GM23248 (cell line): ENCODE measurements around the gene AHR. TPM values are rescaled to one million over a fixed set of nuclear protein-coding genes. Genes with fewer than 3 reads are reported as not detected.
"Not testable (repeated sequence)": the region's sequence is repeated elsewhere in the genome, so short reads cannot be mapped to it uniquely, and the experiment has no call there.

ENCODE experiments used
- DNase-seq: peaks from one replicate; pipeline ENCODE4 v3.0.0-alpha.2; 2015
- H2AFZ ChIP-seq: fragments of 200-600 bp; sonication (generic); 2 replicates; pipeline ENCODE4 v1.6.1; 2016; ENCODE audit warnings: antibody characterized with exemption
- H3F3A ChIP-seq: fragments of 200-600 bp; sonication (generic); 2 replicates; pipeline ENCODE4 v1.6.1; 2016; ENCODE audit warnings: mild to moderate bottlenecking, antibody characterized with exemption, mixed run types; ENCODE audit not compliant: insufficient read depth
- H3K27ac ChIP-seq: fragments of 200-600 bp; sonication (generic); 2 replicates; pipeline ENCODE4 v1.5.1; 2016; ENCODE audit warnings: mild to moderate bottlenecking
- H3K27me3 ChIP-seq: fragments of 200-600 bp; sonication (generic); replicated peaks from 2 replicates; pipeline ENCODE4 v1.6.1; 2016; ENCODE audit warnings: mild to moderate bottlenecking; ENCODE audit not compliant: insufficient read depth
- H3K36me3 ChIP-seq: fragments of 200-600 bp; sonication (generic); 2 replicates; pipeline ENCODE4 v1.6.1; 2016; ENCODE audit warnings: low read depth, mild to moderate bottlenecking
- H3K4me1 ChIP-seq: fragments of 200-600 bp; sonication (generic); 2 replicates; pipeline ENCODE4 v1.6.1; 2016; ENCODE audit warnings: mild to moderate bottlenecking; ENCODE audit not compliant: insufficient read depth
- H3K4me2 ChIP-seq: fragments of 200-600 bp; sonication (generic); one replicate; pipeline ENCODE4 v1.6.1; 2016; ENCODE audit warnings: mild to moderate bottlenecking; ENCODE audit not compliant: unreplicated experiment
- H3K4me3 ChIP-seq: fragments of 200-600 bp; sonication (generic); 2 replicates; pipeline ENCODE4 v1.5.1; 2016; ENCODE audit warnings: mild to moderate bottlenecking
- H3K79me2 ChIP-seq: fragments of 200-600 bp; sonication (generic); 2 replicates; pipeline ENCODE4 v1.6.1; 2016; ENCODE audit warnings: mild to moderate bottlenecking; ENCODE audit not compliant: insufficient read depth
- H3K9ac ChIP-seq: fragments of 200-600 bp; sonication (generic); 2 replicates; pipeline ENCODE4 v1.6.1; 2016; ENCODE audit warnings: mild to moderate bottlenecking
- H3K9me2 ChIP-seq: fragments of 200-600 bp; sonication (generic); 2 replicates; pipeline ENCODE4 v1.6.1; 2016; ENCODE audit warnings: mixed run types, mild to moderate bottlenecking, moderate library complexity; ENCODE audit not compliant: insufficient read depth
- H3K9me3 ChIP-seq: fragments of 200-600 bp; sonication (generic); one replicate; pipeline ENCODE4 v1.6.1; 2017; ENCODE audit warnings: low read depth
- H4K20me1 ChIP-seq: fragments of 200-600 bp; sonication (generic); 2 replicates; pipeline ENCODE4 v1.6.0; 2016; ENCODE audit not compliant: insufficient read depth
- EZH2 ChIP-seq: fragments of 200-600 bp; sonication (generic); IDR thresholded peaks from 2 replicates; pipeline ENCODE4 v1.6.1; 2018; ENCODE audit warnings: antibody characterized with exemption, mild to moderate bottlenecking; ENCODE audit not compliant: insufficient read depth, poor library complexity, severe bottlenecking
- EZH2phosphoT487 ChIP-seq: fragments of 200-600 bp; sonication (generic); IDR thresholded peaks from 2 replicates; pipeline ENCODE4 v1.6.1; 2018; ENCODE audit warnings: antibody characterized with exemption, moderate library complexity, mild to moderate bottlenecking, low read depth; ENCODE audit not compliant: insufficient read depth
- WGBS, 2 experiments: methylation state at CpG; one replicate each; pipeline ENCODE4 v1.1.6; 2015 to 2017; ENCODE audit warnings: low lambda C conversion rate in 2 of 2, low coverage in 1 of 2; ENCODE audit errors: missing lambda C conversion rate in 2 of 2; 5-methylcytosine and 5-hydroxymethylcytosine counted together
- in situ Hi-C: fragments of 300-500 bp; cut with MboI; formaldehyde crosslinking; loops from 2 replicates; pipeline ENCODE4 v1.15.0; 2020
- polyA plus RNA-seq: library from polyadenylated mRNA; unstranded; fragments of >200 nt; fragmentation: Nextera tagmentation; extraction: Ambion mirVana; gene quantifications from 2 replicates; pipeline ENCODE4 v1.2.1, GENCODE V29; 2016
- total RNA-seq: library from RNA; depleted of rRNA; stranded (reverse); fragments of >200 nt; shearing (Covaris generic); gene quantifications from 2 replicates; pipeline ENCODE4 v1.2.3, GENCODE V29; 2014

AHR gene
- total and polyA plus RNA-seq, 2 experiments from 2014 or later, result 19.0 to 98.7 TPM

DNA sequence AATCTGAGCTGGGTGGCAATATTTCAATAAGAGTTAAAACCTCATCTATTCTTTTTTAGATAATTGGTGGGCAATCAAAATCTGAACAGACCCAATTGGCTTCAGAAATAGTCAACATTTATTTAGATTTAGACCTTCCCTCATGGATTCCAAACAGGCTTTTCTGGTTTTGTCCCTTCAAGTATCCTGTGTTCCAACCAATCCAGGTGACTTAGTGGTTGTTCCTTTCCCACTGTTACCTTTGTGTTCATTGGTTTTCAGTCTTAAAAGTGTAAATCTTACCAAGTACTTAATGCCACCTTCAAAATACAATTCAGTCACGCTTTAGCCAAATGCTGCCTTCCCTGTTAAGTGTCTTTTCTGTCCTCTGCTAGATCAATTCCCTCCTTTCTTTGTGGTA is 85.9 kb downstream of the AHR start:
- Histone ChIP-seq H3K4me3 (no peak overlapping the region), H3K4me2 (no peak overlapping the region), H3K36me3 (no peaks in the 10 kb centered on the region), H3K27ac (no peak overlapping the region), H3K9me3 (no peaks in the 10 kb centered on the region), H3K79me2 (no peaks in the 10 kb centered on the region), H3K27me3 (no peaks in the 10 kb centered on the region), H3K9ac (no peak overlapping the region), H3K9me2 (no peaks in the 10 kb centered on the region), H3K4me1 (peaks cover 11% of the 10 kb centered on the region), H3F3A (0 out of 2 replicates have a peak, but pooled peaks cover 5% of the 10 kb centered on the region), H4K20me1 (no peaks in the 10 kb centered on the region), H2AFZ (no peak overlapping the region)
- in situ Hi-C loops, result no loop called here
- 94 to 100% methylated on average over 1 of the region's 1 CpG for WGBS, 2 experiments
- DNase-seq, result no peak
- TF ChIP-seq EZH2, result no peak

DNA sequence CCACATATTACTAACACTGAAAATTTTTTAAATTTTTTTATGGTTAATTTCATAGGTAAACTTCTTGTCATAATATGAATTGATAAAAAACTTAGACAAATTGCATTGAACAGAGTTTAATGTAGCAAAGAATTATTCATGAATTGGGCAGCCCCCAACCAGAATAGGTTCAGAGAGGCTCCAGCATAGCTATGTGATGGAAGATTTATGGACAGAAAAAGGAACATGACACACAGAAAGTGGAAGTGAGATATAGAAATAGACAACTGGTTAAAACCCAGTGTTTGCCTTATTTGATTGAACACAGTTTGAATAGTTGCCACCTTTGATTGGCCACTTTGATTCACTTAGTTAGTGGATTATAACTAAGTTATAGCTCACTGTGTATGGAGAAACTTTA is 87.2 kb downstream of the AHR start:
- in situ Hi-C loops, result no loop called here
- no peak overlapping the region for H3K27ac ChIP-seq
- TF ChIP-seq EZH2 (no peak), EZH2phosphoT487 (no peak)
- no peak overlapping the region for H2AFZ ChIP-seq
- DNase-seq, result no peak
- no peaks in the 10 kb centered on the region for H3K27me3 ChIP-seq
- no peaks in the 10 kb centered on the region for H3K36me3 ChIP-seq
- H4K20me1 ChIP-seq, result no peaks in the 10 kb centered on the region
- H3K4me1 ChIP-seq, result peaks cover 7% of the 10 kb centered on the region
- H3K9ac ChIP-seq, result no peak overlapping the region
- no peak overlapping the region for H3K4me2 ChIP-seq
- no peaks in the 10 kb centered on the region for H3K9me3 ChIP-seq
- H3F3A ChIP-seq, result 0 out of 2 replicates have a peak, but pooled peaks cover 2% of the 10 kb centered on the region
- no peak overlapping the region for H3K4me3 ChIP-seq
- H3K9me2 ChIP-seq, result no peaks in the 10 kb centered on the region
- no peaks in the 10 kb centered on the region for H3K79me2 ChIP-seq

DNA sequence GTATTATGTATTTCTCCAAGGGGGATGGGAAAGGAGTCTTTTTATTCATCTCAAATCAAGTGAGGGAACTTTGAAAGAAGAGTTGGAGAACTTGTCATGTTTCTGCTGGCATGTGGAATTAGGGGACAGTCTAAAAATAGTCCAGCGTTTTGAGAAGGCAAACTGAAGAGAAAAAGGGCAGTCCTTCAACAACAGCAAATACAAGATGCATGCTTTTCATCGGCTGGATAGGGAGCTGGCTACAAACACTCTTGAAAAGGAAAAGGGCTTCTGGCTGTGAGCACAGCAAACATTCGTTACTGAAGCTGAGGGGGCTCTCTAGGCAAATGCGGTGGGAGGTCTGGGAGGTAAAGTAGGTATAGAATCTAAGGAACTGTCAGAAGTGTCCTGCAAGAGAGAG is 91.9 kb downstream of the AHR start:
- in situ Hi-C loops, result no loop called here
- TF ChIP-seq EZH2phosphoT487, result no peak
- no peak for TF ChIP-seq EZH2
- Histone ChIP-seq H2AFZ (no peak overlapping the region), H3K9ac (no peak overlapping the region), H3K4me3 (no peak overlapping the region), H3K4me1 (peaks cover 14% of the 10 kb centered on the region), H3K9me3 (no peaks in the 10 kb centered on the region), H3K4me2 (no peak overlapping the region), H3K9me2 (no peaks in the 10 kb centered on the region), H4K20me1 (no peaks in the 10 kb centered on the region), H3F3A (peaks cover 15% of the 10 kb centered on the region; the same call in 1 of the 2 replicates), H3K27me3 (no peaks in the 10 kb centered on the region), H3K79me2 (no peaks in the 10 kb centered on the region), H3K27ac (no peak overlapping the region), H3K36me3 (no peaks in the 10 kb centered on the region)
- 24 to 32% methylated on average over 4 of the region's 4 CpGs for WGBS, 2 experiments
- no peak for DNase-seq

DNA sequence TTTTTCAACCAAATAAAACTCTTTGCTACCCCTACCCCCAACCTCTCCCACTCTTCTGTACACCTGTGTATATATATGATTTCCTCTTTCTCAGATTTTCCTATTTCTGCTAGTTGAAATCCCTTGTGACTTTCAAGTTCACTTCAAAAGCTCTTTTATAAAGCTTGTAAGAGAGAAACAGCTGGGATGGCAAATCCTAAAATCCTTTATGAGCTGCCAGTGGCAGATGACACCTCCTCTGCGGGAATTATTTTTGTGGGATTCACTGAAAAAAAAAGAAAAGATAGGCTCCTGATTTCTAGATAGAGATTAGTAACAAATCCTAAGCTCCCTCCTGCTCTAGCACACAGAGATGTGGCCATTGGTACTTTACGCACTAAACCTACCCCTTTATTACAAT is 92.9 kb downstream of the AHR start:
- no peak for TF ChIP-seq EZH2
- TF ChIP-seq EZH2phosphoT487, result no peak
- H3K27ac ChIP-seq, result no peak overlapping the region
- peaks cover 14% of the 10 kb centered on the region for H3K4me1 ChIP-seq
- no peak overlapping the region for H2AFZ ChIP-seq
- H3K4me2 ChIP-seq, result no peak overlapping the region
- no peaks in the 10 kb centered on the region for H3K9me3 ChIP-seq
- H3K9ac ChIP-seq, result no peak overlapping the region
- no peaks in the 10 kb centered on the region for H3K36me3 ChIP-seq
- in situ Hi-C loops, result no loop called here
- H3F3A ChIP-seq, result peaks cover 15% of the 10 kb centered on the region; the same call in 1 of the 2 replicates
- H3K9me2 ChIP-seq, result no peaks in the 10 kb centered on the region
- no peak for DNase-seq
- no peaks in the 10 kb centered on the region for H3K27me3 ChIP-seq
- H3K4me3 ChIP-seq, result no peak overlapping the region
- H3K79me2 ChIP-seq, result no peaks in the 10 kb centered on the region
- 98% methylated on average over 2 of the region's 2 CpGs for WGBS, 2 experiments
- no peaks in the 10 kb centered on the region for H4K20me1 ChIP-seq

DNA sequence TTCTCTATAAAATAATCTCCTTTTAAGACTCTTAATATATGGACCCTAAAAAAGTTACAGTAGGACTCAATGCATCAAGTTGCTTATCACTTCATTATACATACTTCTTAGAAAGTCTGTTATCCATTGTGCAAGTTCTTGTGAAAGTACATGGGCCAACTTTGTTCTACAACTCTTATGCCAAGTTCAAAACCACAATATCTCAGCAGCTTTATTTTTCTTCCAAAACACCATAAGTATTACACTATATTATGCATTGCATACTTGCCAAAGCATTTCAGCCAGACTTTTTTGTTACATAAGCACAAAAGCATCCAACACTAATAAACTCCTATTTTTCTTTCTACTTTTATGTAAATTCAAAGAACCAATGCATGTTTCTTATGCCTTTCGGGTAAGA is 94.4 kb downstream of the AHR start:
- Histone ChIP-seq H3K4me2 (peak overlapping the region; percentile 16), H3K4me3 (no peak overlapping the region), H3K27me3 (no peaks in the 10 kb centered on the region), H3K9me2 (no peaks in the 10 kb centered on the region), H3K9me3 (no peaks in the 10 kb centered on the region), H3K27ac (no peak overlapping the region), H3F3A (peaks cover 15% of the 10 kb centered on the region; the same call in 1 of the 2 replicates), H2AFZ (no peak overlapping the region), H4K20me1 (no peaks in the 10 kb centered on the region), H3K4me1 (peaks cover 14% of the 10 kb centered on the region), H3K9ac (no peak overlapping the region), H3K36me3 (no peaks in the 10 kb centered on the region), H3K79me2 (no peaks in the 10 kb centered on the region)
- DNase-seq, result peak; percentile 83
- no peak for TF ChIP-seq EZH2
- peak; percentile 99 for TF ChIP-seq EZH2phosphoT487
- 8 to 23% methylated on average over 1 of the region's 1 CpG for WGBS, 2 experiments
- in situ Hi-C loops, result no loop called here

DNA sequence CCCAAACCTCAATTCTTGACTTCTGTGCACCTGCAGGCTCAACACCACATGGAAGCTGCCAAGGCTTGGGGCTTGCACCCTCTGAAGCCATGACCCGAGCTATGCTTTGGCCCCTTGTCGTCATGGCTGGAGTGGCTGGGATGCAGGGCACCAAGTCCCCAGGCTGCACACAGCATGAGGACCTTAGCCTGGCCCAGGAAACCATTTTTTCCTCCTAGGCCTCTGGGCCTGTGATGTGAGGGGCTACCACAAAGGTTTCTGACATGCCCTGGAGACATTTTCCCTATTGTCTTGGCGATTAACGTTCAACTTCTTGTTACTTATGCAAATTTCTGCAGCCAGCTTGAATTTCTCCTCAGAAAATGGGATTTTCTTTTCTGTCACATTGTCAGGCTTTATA is 96.1 kb downstream of the AHR start:
- WGBS, 2 experiments, result 42 to 69% methylated on average over 3 to 4 of the region's 4 CpGs
- H3F3A ChIP-seq, result peaks cover 15% of the 10 kb centered on the region; the same call in 1 of the 2 replicates
- in situ Hi-C loops, H3K36me3 ChIP-seq, H3K4me3 ChIP-seq, DNase-seq, H3K9me3 ChIP-seq, H4K20me1 ChIP-seq, H3K79me2 ChIP-seq, H3K27ac ChIP-seq, H3K27me3 ChIP-seq, H3K9me2 ChIP-seq, H3K9ac ChIP-seq, H3K4me2 ChIP-seq, H2AFZ ChIP-seq: not testable (repeated sequence)
- peaks cover 14% of the 10 kb centered on the region for H3K4me1 ChIP-seq
